ENCODE data around the gene AGFG1.

- no peak for TF ChIP-seq CTCF (IDR thresholded peaks at IDR 0.05 in 4 of 5, conservative IDR thresholded peaks at IDR 0.05 in 1 of 5)
- TF ChIP-seq POLR2A (IDR thresholded peaks at IDR 0.05), result no peak
Measured at GRCh38 chr2:227534714-227535113, 62.8 kb downstream of the AGFG1 start.

Measured in gastrocnemius medialis (tissue), 4 donors.